SK-N-SH (cell line): ENCODE measurements around the gene DUSP28. TPM values are rescaled to one million over a fixed set of nuclear protein-coding genes. Genes with fewer than 3 reads are reported as not detected.

Experiments used
- CTCF ChIA-PET: fragments of 300-600, 350-600 bp; formaldehyde crosslinking; extraction: SDS; loops from one replicate; lab custom pipeline; 2021; lab: Yijun Ruan, JAX
- POLR2A ChIA-PET: fragments of 350-600 bp; sonication (Branson Sonifier 250); formaldehyde crosslinking; extraction: SDS; loops from one replicate; lab custom pipeline; 2020; ENCODE audit warnings: antibody characterized with exemption, inconsistent platforms; lab: Yijun Ruan, JAX
- DNase-seq: peaks from one replicate; pipeline ENCODE4 v3.0.0; 2012
- H2AFZ ChIP-seq: fragments of 200-600 bp; sonication (generic); 2 replicates; pipeline ENCODE4 v1.8.1; 2016; ENCODE audit warnings: antibody characterized with exemption, mild to moderate bottlenecking, low read depth
- H3F3A ChIP-seq: fragments of 200-600 bp; sonication (generic); replicated peaks from 2 replicates; pipeline ENCODE3; 2016; ENCODE audit warnings: antibody characterized with exemption, mild to moderate bottlenecking; ENCODE audit not compliant: insufficient read depth
- H3K27ac ChIP-seq, 2 experiments: fragments of 200-500 bp in 1 of 2; fragments of 200-600 bp in 1 of 2; sonication (Bioruptor generic) in 1 of 2; sonication (generic), shearing (Covaris generic) in 1 of 2; 2 replicates each; pipeline versions ENCODE4 v1.5.1 to v1.6.1; 2014 to 2016; ENCODE audit warnings: low read depth in 2 of 2, inconsistent platforms in 1 of 2, low read length in 1 of 2, mild to moderate bottlenecking in 1 of 2, mixed read lengths in 1 of 2
- H3K27me3 ChIP-seq: fragments of 200-600 bp; sonication (generic), shearing (Covaris generic); 2 replicates; pipeline ENCODE4 v1.6.1; 2016; ENCODE audit warnings: mixed run types; ENCODE audit not compliant: insufficient read depth
- H3K36me3 ChIP-seq, 2 experiments: fragments of 200-500 bp in 1 of 2; fragments of 200-600 bp in 1 of 2; sonication (Bioruptor generic) in 1 of 2; sonication (generic) in 1 of 2; replicated peaks in 1 of 2; 2 replicates each; pipeline versions ENCODE3 to v1.5.1; 2014 to 2016; ENCODE audit warnings: low read length in 1 of 2, mild to moderate bottlenecking in 1 of 2; ENCODE audit not compliant: insufficient read depth in 2 of 2, control insufficient read depth in 1 of 2
- H3K4me1 ChIP-seq, 2 experiments: fragments of 200-500 bp in 1 of 2; fragments of 200-600 bp in 1 of 2; sonication (Bioruptor generic) in 1 of 2; sonication (generic), shearing (Covaris generic) in 1 of 2; 2 replicates each; pipeline versions ENCODE4 v1.5.1 to v1.6.1; 2014 to 2016; ENCODE audit warnings: low read depth in 1 of 2, low read length in 1 of 2, mixed run types in 1 of 2; ENCODE audit not compliant: insufficient read depth in 2 of 2, control insufficient read depth in 1 of 2
- H3K4me2 ChIP-seq: fragments of 200-600 bp; sonication (generic), shearing (Covaris generic); 2 replicates; pipeline ENCODE4 v1.6.1; 2017; ENCODE audit warnings: mixed run types
- H3K4me3 ChIP-seq, 2 experiments: fragments of 200-500 bp in 1 of 2; fragments of 200-600 bp in 1 of 2; sonication (Bioruptor generic) in 1 of 2; sonication (generic), shearing (Covaris generic) in 1 of 2; 2 replicates each; pipeline versions ENCODE4 v1.5.1 to v1.8.1; 2014 to 2016; ENCODE audit warnings: low read depth in 2 of 2, inconsistent platforms in 1 of 2, low read length in 1 of 2, mild to moderate bottlenecking in 1 of 2, mixed read lengths in 1 of 2, moderate library complexity in 1 of 2
- H3K79me2 ChIP-seq: fragments of 200-600 bp; sonication (generic); 2 replicates; pipeline ENCODE4 v1.8.1; 2017; ENCODE audit warnings: mild to moderate bottlenecking; ENCODE audit not compliant: insufficient read depth
- H3K9ac ChIP-seq: fragments of 200-600 bp; sonication (generic); 2 replicates; pipeline ENCODE4 v1.6.1; 2017; ENCODE audit warnings: mixed run types
- H3K9me2 ChIP-seq: fragments of 200-600 bp; sonication (generic); 2 replicates; pipeline ENCODE4 v1.6.1; 2017; ENCODE audit warnings: mixed run types
- H3K9me3 ChIP-seq: fragments of 200-600 bp; sonication (generic); 2 replicates; pipeline ENCODE4 v1.6.1; 2017; ENCODE audit warnings: mixed run types, mild to moderate bottlenecking, moderate library complexity
- H4K20me1 ChIP-seq: fragments of 200-600 bp; sonication (generic); 2 replicates; pipeline ENCODE4 v1.6.1; 2017; ENCODE audit warnings: mild to moderate bottlenecking, mixed run types; ENCODE audit not compliant: insufficient read depth
- CHD2 ChIP-seq: fragments of 150-350 bp; IDR thresholded peaks from 2 replicates; pipeline ENCODE4 v1.6.1; 2018; ENCODE audit warnings: low read length; ENCODE audit not compliant: partially characterized antibody
- GABPA ChIP-seq: IDR thresholded peaks from 2 replicates; pipeline ENCODE4 v1.4.0; 2012; ENCODE audit warnings: low read depth, mild to moderate bottlenecking
- GATA2 ChIP-seq: sonication (generic); formaldehyde crosslinking; IDR thresholded peaks from 2 replicates; pipeline ENCODE4 v1.5.0; 2020; ENCODE audit warnings: mild to moderate bottlenecking, missing genetic modification reagents
- IRF3 ChIP-seq: fragments of 150-350 bp; IDR thresholded peaks from 2 replicates; pipeline ENCODE4 v1.6.1; 2016; ENCODE audit warnings: mild to moderate bottlenecking, low read depth, low read length
- MXI1 ChIP-seq: IDR thresholded peaks from 2 replicates; pipeline ENCODE4 v1.6.1; 2012; ENCODE audit warnings: mild to moderate bottlenecking, low read depth, low read length, improper control_type of control experiment
- POLR2AphosphoS5 ChIP-seq: IDR thresholded peaks from 2 replicates; pipeline ENCODE4 v1.6.1; 2012; ENCODE audit warnings: low read depth, low read length
- RAD21 ChIP-seq: IDR thresholded peaks from 2 replicates; pipeline ENCODE4 v1.6.1; 2012; ENCODE audit warnings: mild to moderate bottlenecking, low read length
- RFX5 ChIP-seq: IDR thresholded peaks from 2 replicates; pipeline ENCODE4 v1.6.1; 2012; ENCODE audit warnings: mild to moderate bottlenecking, improper control_type of control experiment, low read length
- RXRA ChIP-seq: IDR thresholded peaks from 2 replicates; pipeline ENCODE4 v1.4.0; 2012; ENCODE audit warnings: low read depth, mild to moderate bottlenecking, borderline replicate concordance
- SMC3 ChIP-seq: IDR thresholded peaks from 2 replicates; pipeline ENCODE4 v1.6.1; 2012; ENCODE audit warnings: low read depth, low read length, improper control_type of control experiment
- WGBS: methylation state at CpG from one replicate; pipeline ENCODE4 v1.1.6; 2017; ENCODE audit warnings: low lambda C conversion rate; 5-methylcytosine and 5-hydroxymethylcytosine counted together
- polyA plus RNA-seq, 3 experiments: library from polyadenylated mRNA; depleted of rRNA; stranded (reverse); fragments of >200 nt; gene quantifications; 2 replicates each; pipeline ENCODE4 v1.2.3, GENCODE V29; 2012
- TF ChIP-seq, protein P1 (sequence below): IDR thresholded peaks from 2 replicates; pipeline ENCODE4; 2012

DUSP28 gene
- polyA plus RNA-seq, 1 of the 3 experiments (the other 2 are of a cell fraction), result 4.1 TPM

- Histone ChIP-seq H3K27ac (no peak overlapping the region), H2AFZ (no peak overlapping the region), H3K36me3 (peaks cover 3 to 14% of the 10 kb centered on the region in 2 experiments), H3K79me2 (no peaks in the 10 kb centered on the region), H3K9me3 (no peaks in the 10 kb centered on the region), H4K20me1 (no peaks in the 10 kb centered on the region), H3K9me2 (no peaks in the 10 kb centered on the region), H3K4me3 (no peak overlapping the region), H3F3A (no peaks in the 10 kb centered on the region), H3K27me3 (no peaks in the 10 kb centered on the region), H3K4me1 (no peaks in the 10 kb centered on the region; a peak in 1 of 4 replicates), H3K9ac (no peak overlapping the region), H3K4me2 (no peak overlapping the region)
- DNase-seq, result no peak
- 100% methylated on average over 2 of the region's 2 CpGs for WGBS
- ChIA-PET POLR2A (interaction anchor here (1.0 kb wide), 1 partner anchor 46 kb away, joined by 3 read pairs; no protein-coding TSS in a partner anchor), CTCF (interaction anchor here (0.6 to 2.3 kb wide), 17 partner anchors 10 to 325 kb away, joined by 3 to 11 read pairs (median 4); no protein-coding TSS in a partner anchor)
- TF ChIP-seq, protein P1, sequence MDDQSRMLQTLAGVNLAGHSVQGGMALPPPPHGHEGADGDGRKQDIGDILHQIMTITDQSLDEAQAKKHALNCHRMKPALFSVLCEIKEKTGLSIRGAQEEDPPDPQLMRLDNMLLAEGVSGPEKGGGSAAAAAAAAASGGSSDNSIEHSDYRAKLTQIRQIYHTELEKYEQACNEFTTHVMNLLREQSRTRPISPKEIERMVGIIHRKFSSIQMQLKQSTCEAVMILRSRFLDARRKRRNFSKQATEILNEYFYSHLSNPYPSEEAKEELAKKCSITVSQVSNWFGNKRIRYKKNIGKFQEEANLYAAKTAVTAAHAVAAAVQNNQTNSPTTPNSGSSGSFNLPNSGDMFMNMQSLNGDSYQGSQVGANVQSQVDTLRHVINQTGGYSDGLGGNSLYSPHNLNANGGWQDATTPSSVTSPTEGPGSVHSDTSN, result no peak
- no peak for TF ChIP-seq GABPA
- no peak for TF ChIP-seq IRF3
- no peak for TF ChIP-seq GATA2 (CRISPR knock-in tag)
- no peak for TF ChIP-seq SMC3
- no peak for TF ChIP-seq RAD21
- TF ChIP-seq RXRA, result no peak
- TF ChIP-seq RFX5, result no peak
These were observed 45.5 kb upstream of the DUSP28 start for GRCh38 chr2:240514631-240515030.

DNA sequence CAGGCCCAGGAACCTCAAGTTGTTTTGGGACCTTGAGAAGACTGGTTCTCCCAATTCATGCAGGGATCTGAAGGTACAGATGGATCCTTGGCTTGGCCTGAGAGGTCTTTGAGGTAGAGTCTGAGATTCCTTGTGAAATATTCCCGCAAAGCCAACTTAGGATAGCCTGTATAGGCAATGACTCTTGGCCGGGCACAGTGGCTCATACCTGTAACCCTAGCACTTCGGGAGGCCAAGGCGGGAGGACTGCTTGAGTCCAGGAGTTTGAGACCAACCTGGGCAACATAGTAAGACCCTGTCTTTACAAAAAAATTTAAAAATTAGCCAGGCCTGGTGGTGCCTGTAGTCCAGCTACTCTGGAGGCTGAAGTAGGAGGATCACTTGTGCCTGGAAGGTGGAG is 42.8 kb upstream of the DUSP28 start:
- CTCF ChIA-PET, result interaction anchor here (0.9 to 1.3 kb wide), 4 partner anchors 9 to 63 kb away, joined by 3 read pairs; partner anchors contain the start of gene DUSP28
- Histone ChIP-seq H3K9me3 (no peaks in the 10 kb centered on the region), H3K36me3 (peaks cover 3 to 7% of the 10 kb centered on the region in 2 experiments), H3K9me2 (no peaks in the 10 kb centered on the region), H3K4me3 (no peak overlapping the region), H3K27me3 (no peaks in the 10 kb centered on the region), H4K20me1 (no peaks in the 10 kb centered on the region), H3F3A (no peaks in the 10 kb centered on the region), H3K27ac (no peak overlapping the region), H3K4me1 (no peaks in the 10 kb centered on the region; a peak in 1 of 4 replicates)
- TF ChIP-seq SMC3 (no peak), POLR2AphosphoS5 (no peak), CHD2 (no peak), MXI1 (no peak)
- TF ChIP-seq, all 33 proteins: peak for 0
- WGBS, result 80% methylated on average over 3 of the region's 4 CpGs
- no peak overlapping the region for H3K4me2 ChIP-seq
- POLR2A ChIA-PET, result no interaction called here
- no peak overlapping the region for H2AFZ ChIP-seq
- no peak for DNase-seq
- no peaks in the 10 kb centered on the region for H3K79me2 ChIP-seq
- no peak overlapping the region for H3K9ac ChIP-seq
